Measurements from ENCODE around the gene KCNAB3.

DNA sequence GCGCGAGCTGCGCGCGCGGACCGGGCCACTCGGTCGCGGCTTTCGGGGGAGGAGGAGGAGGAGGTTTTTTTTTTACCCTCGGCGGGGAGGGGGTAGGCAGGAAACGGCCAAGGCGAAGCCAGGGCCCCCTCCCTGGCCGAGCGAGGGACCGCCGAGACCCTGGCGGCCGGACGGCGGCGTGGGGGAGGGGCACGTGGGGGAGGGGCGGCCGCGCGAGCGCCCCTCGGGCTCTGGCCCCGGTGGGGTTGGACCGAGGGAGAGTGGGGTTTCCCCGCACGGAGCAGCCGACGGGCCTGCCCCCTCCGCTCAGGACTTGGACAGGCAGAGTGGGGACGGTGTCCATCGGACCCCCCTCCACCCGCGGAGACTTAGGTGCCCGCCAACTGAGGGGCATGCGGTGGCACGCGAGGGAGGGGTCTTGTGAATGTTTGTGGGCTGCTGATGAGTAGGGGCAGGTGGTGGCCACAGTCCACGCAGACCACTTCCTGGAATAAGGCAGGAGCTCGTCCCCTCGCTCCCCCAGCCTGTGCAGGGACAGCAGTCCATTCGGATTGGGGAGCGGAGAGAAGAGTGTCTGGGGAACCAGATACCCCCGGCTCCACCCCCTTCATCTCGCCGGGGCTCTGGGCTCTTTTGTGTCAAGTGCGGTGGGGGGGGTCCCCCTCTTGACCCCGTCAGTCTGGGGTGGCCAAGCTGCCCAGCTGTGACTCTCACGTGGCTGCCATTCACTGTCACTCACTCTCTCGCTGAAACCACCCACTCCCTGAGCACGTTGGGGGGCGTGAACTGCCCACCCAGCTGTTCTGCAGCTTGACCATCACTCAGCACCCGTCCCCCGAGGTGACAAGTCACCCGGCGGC lies 44.1 kb downstream of the KCNAB3 start:
- TF ChIP-seq, protein P1, sequence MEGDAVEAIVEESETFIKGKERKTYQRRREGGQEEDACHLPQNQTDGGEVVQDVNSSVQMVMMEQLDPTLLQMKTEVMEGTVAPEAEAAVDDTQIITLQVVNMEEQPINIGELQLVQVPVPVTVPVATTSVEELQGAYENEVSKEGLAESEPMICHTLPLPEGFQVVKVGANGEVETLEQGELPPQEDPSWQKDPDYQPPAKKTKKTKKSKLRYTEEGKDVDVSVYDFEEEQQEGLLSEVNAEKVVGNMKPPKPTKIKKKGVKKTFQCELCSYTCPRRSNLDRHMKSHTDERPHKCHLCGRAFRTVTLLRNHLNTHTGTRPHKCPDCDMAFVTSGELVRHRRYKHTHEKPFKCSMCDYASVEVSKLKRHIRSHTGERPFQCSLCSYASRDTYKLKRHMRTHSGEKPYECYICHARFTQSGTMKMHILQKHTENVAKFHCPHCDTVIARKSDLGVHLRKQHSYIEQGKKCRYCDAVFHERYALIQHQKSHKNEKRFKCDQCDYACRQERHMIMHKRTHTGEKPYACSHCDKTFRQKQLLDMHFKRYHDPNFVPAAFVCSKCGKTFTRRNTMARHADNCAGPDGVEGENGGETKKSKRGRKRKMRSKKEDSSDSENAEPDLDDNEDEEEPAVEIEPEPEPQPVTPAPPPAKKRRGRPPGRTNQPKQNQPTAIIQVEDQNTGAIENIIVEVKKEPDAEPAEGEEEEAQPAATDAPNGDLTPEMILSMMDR (IDR thresholded peaks at IDR 0.05): no peak
- no peak for TF ChIP-seq POLR2A (IDR thresholded peaks at IDR 0.05)

Data from lower leg skin (tissue), 3 donors.